Coronary artery (tissue), 2 donors: Measurements from ENCODE around the gene VANGL2.
A peak's percentile ranks its signal among the peaks of the same experiment; 100 is the strongest.

Experiments
- DNase-seq: peaks from one replicate; pipeline ENCODE4 v3.0.0-alpha.2; 2017; ENCODE audit warnings: low spot score
- H3K27ac ChIP-seq, 2 donors: fragments of 200-600 bp; sonication (generic); one replicate each; pipeline ENCODE4 v1.5.1; 2016 to 2019
- H3K4me3 ChIP-seq: fragments of 200-600 bp; sonication (generic); 2 replicates; pipeline ENCODE4 v1.5.1; 2016; ENCODE audit warnings: mild to moderate bottlenecking, moderate library complexity
- TF ChIP-seq, protein P1 (sequence below): fragments of 200-600 bp; sonication (generic); IDR thresholded peaks from one replicate; pipeline ENCODE4 v1.5.1; 2019; ENCODE audit warnings: antibody characterized with exemption

Gene VANGL2

DNA sequence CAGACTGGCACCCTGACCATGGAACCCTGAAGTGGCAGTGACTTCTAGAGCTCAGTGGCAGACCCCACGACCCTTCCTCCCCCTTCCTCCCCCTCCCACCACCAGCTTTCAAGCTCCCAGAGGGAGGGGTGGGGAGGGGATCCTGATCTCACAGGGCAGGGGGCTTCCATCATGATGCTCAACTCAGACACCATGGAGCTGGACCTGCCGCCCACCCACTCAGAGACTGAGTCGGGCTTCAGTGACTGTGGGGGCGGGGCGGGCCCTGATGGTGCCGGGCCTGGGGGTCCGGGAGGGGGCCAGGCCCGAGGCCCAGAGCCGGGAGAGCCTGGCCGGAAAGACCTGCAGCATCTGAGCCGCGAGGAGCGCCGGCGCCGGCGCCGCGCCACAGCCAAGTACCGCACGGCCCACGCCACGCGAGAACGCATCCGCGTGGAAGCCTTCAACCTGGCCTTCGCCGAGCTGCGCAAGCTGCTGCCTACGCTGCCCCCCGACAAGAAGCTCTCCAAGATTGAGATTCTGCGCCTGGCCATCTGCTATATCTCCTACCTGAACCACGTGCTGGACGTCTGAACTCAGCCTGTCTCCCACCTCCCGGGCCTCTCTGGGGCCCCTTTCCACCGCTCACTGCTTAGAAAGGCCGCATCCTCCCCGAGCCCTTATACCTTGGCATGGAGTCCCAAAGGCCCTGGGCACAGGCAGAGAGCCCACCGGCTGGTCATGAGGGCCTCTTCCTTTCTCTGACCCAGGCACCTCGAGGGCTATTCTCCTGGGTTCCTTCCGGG, 29.6 kb upstream of the VANGL2 start:
- peak; percentile 54 for DNase-seq
- Histone ChIP-seq H3K4me3 (no peak overlapping the region), H3K27ac (no peak overlapping the region)
- TF ChIP-seq, protein P1, sequence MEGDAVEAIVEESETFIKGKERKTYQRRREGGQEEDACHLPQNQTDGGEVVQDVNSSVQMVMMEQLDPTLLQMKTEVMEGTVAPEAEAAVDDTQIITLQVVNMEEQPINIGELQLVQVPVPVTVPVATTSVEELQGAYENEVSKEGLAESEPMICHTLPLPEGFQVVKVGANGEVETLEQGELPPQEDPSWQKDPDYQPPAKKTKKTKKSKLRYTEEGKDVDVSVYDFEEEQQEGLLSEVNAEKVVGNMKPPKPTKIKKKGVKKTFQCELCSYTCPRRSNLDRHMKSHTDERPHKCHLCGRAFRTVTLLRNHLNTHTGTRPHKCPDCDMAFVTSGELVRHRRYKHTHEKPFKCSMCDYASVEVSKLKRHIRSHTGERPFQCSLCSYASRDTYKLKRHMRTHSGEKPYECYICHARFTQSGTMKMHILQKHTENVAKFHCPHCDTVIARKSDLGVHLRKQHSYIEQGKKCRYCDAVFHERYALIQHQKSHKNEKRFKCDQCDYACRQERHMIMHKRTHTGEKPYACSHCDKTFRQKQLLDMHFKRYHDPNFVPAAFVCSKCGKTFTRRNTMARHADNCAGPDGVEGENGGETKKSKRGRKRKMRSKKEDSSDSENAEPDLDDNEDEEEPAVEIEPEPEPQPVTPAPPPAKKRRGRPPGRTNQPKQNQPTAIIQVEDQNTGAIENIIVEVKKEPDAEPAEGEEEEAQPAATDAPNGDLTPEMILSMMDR: no peak

DNA sequence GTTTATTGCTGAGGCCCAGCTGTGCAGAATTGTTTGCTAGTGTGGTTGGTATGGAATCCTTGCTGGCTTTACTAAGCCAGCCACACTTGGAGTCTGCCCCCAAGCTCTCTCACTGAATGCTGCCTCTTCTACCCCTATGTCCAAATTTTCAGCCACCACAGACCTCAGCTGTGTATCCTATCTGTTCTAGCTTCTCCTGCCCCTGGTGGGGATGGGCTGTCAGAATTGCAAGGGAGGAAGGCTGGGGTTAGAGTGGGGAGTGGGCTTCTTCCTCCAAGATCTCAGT, 29.1 kb upstream of the VANGL2 start:
- no peak overlapping the region for H3K4me3 ChIP-seq
- TF ChIP-seq, protein P1: no peak
- H3K27ac ChIP-seq: no peak overlapping the region
- no peak for DNase-seq

DNA sequence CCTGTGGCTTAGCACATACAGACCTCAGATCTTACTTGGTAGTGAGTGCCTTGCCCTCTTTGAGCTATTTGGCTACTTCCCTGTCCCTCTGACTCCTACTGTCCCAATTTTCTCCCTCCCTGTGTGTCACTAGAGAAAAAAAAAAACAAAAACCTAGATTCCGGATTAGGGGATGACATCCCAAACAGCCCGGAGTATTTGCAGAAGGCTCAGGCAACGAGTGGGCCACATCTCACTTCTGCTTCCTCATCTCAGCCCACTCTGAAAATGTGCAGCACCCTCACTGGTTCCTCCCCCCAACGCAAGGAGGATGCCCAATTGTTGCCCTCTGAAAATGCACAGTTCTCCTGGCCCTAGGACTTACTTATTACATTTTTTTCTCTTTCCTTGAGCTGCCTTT, 28.6 kb upstream of the VANGL2 start:
- H3K4me3 ChIP-seq: no peak overlapping the region
- TF ChIP-seq, protein P1: no peak

GRCh38 chr1:160373696-160374095, 26.7 kb upstream of the VANGL2 start:
- H3K27ac ChIP-seq: no peak overlapping the region
- no peak overlapping the region for H3K4me3 ChIP-seq
- TF ChIP-seq, protein P1: no peak
- no peak for DNase-seq

More for the DNA sequence above, 28.6 kb upstream of the VANGL2 start:
- no peak overlapping the region for H3K27ac ChIP-seq
- no peak for DNase-seq

DNA sequence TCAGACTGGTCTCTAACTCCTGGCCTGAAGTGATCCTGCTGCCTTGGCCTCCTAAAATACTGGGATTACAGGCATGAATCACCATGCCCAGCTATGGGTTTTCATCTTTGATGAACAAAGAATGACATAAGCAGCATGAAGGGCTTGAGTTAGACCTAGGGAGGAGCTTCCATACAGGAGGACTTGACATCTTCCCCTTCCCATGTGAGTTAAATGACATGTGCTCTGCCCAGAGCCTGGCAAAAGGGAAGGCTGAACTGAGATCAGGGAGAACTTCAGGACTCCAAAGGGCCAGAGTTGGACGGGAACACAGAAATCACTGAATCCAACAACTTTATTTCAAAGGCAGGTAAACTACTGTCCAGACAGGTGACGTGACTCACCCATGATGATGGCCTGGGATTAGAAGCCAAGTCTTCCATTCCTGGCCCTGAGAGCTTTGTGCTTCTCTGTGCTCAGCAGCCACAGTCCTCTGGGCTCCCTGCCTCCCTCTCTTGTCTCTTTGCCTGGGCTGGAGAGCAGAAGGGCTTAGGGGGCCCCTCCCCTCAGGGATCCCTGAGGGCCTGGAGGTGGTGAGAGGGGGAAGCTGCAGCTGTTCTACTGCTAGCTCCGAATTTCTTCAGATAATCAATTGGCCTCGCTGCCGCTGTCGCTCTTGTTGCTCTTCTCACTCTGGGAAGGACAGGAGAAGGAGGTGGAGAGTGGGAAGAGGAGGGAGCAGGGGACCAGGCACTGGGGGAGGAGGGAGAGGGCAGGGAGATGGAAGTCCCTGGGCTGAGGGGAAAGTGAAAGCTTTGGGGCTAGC, 25.9 kb upstream of the VANGL2 start:
- peak overlapping the region in 1 of 2 donors; percentile 55 for H3K27ac ChIP-seq
- no peak for DNase-seq
- H3K4me3 ChIP-seq: no peak overlapping the region
- TF ChIP-seq, protein P1: no peak

GRCh38 chr1:160375788-160376524, 24.4 kb upstream of the VANGL2 start:
- H3K4me3 ChIP-seq: no peak overlapping the region
- peak; percentile 55 for DNase-seq
- peak overlapping the region in 1 of 2 donors; percentile 45 for H3K27ac ChIP-seq
- TF ChIP-seq, protein P1: no peak
